ENCODE measurements around the gene ZAP70. TPM values are rescaled to one million over a fixed set of nuclear protein-coding genes. Genes with fewer than 3 reads are reported as not detected.

ZAP70 gene
- total RNA-seq, 1 donor = not detected

DNA sequence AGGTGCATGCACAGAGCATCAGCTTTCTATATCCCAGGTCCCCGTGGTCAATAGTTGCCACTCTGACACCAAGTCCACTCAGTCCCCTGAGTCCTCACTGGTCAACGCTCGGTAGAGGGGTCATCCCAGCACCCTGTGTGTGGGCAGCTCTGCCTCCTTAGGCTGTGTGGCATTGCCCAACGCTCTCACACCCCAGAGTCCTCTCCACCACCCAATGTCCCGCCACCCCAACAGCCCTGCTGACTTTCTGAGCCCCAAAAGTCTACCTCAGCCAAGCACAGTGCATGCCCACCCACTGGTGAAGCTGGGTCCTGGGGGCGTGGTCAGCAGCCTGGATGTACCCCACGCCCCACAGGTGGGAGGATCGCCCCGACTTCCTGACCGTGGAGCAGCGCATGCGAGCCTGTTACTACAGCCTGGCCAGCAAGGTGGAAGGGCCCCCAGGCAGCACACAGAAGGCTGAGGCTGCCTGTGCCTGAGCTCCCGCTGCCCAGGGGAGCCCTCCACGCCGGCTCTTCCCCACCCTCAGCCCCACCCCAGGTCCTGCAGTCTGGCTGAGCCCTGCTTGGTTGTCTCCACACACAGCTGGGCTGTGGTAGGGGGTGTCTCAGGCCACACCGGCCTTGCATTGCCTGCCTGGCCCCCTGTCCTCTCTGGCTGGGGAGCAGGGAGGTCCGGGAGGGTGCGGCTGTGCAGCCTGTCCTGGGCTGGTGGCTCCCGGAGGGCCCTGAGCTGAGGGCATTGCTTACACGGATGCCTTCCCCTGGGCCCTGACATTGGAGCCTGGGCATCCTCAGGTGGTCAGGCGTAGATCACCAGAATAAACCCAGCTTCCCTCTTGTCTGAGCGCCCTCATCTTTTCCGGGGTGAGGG is 25.9 kb downstream of the ZAP70 start:
- no peak for DNase-seq (ENCODE audit: low read depth)
- TF ChIP-seq, protein P1, sequence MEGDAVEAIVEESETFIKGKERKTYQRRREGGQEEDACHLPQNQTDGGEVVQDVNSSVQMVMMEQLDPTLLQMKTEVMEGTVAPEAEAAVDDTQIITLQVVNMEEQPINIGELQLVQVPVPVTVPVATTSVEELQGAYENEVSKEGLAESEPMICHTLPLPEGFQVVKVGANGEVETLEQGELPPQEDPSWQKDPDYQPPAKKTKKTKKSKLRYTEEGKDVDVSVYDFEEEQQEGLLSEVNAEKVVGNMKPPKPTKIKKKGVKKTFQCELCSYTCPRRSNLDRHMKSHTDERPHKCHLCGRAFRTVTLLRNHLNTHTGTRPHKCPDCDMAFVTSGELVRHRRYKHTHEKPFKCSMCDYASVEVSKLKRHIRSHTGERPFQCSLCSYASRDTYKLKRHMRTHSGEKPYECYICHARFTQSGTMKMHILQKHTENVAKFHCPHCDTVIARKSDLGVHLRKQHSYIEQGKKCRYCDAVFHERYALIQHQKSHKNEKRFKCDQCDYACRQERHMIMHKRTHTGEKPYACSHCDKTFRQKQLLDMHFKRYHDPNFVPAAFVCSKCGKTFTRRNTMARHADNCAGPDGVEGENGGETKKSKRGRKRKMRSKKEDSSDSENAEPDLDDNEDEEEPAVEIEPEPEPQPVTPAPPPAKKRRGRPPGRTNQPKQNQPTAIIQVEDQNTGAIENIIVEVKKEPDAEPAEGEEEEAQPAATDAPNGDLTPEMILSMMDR (IDR thresholded peaks at IDR 0.05; ENCODE audit: insufficient read depth, low read length) = no peak
- no peak overlapping the region for H3K4me3 ChIP-seq (ENCODE audit: low read depth, low read length)

DNA sequence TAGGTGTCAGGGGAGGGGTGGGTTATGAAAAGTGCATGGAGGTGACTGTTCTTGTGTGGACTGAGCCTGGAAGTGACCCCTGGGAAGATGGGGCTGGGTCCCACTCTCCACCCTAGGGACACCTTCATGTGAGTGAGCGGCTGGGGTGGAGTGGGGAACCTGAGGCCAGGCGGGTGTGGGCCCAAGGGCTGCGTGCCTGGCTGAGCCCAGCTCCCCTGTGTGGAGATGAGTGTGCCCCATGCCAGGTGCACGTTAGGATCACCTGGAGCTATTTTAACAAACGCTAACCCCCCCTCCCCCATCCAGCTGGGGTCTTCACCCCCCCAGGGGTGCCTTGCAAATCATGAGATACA is 26.5 kb downstream of the ZAP70 start:
- DNase-seq (ENCODE audit: low read depth) = no peak
- no peak overlapping the region for H3K4me3 ChIP-seq (ENCODE audit: low read depth, low read length)
- TF ChIP-seq, protein P1 (IDR thresholded peaks at IDR 0.05; ENCODE audit: insufficient read depth, low read length) = no peak

- peak; percentile 33 for DNase-seq (ENCODE audit: low read depth)
- TF ChIP-seq, protein P1 (IDR thresholded peaks at IDR 0.05; ENCODE audit: insufficient read depth, low read length) = peak; percentile 87
- H3K4me3 ChIP-seq (ENCODE audit: low read depth, low read length) = no peak overlapping the region
Observed at GRCh38 chr2:97740590-97741182, 27.3 kb downstream of the ZAP70 start.

- H3K4me3 ChIP-seq (ENCODE audit: low read depth, low read length) = no peak overlapping the region
- TF ChIP-seq, protein P1 (IDR thresholded peaks at IDR 0.05; ENCODE audit: insufficient read depth, low read length) = no peak
- DNase-seq (ENCODE audit: low read depth) = no peak
Observed at GRCh38 chr2:97741251-97741650, 27.9 kb downstream of the ZAP70 start.

- TF ChIP-seq, protein P1 (IDR thresholded peaks at IDR 0.05; ENCODE audit: insufficient read depth, low read length) = no peak
- H3K4me3 ChIP-seq (ENCODE audit: low read depth, low read length) = no peak overlapping the region
- DNase-seq (ENCODE audit: low read depth) = no peak
Observed at GRCh38 chr2:97741686-97742085, 28.3 kb downstream of the ZAP70 start.

GRCh38 chr2:97742381-97742847 is 29.0 kb downstream of the ZAP70 start:
- TF ChIP-seq, protein P1 (IDR thresholded peaks at IDR 0.05; ENCODE audit: insufficient read depth, low read length) = no peak
- H3K4me3 ChIP-seq (ENCODE audit: low read depth, low read length) = no peak overlapping the region
- no peak for DNase-seq (ENCODE audit: low read depth)
